HG03460 (cell line): ENCODE data around the gene GPR173.
A peak's percentile ranks its signal among the peaks of the same experiment; 100 is the strongest.

Experiments
- ATAC-seq: cut with Tn5 transposase; IDR thresholded peaks from one replicate; pipeline ENCODE4 v1.9.1; 2021; ENCODE audit not compliant: unreplicated experiment

Gene GPR173

GRCh38 chrX:53088136-53088974 is 39.8 kb downstream of the GPR173 start:
- peak; percentile 54 for ATAC-seq

GRCh38 chrX:53089224-53089842 is 40.7 kb downstream of the GPR173 start:
- no peak for ATAC-seq

GRCh38 chrX:53089925-53090324 is 41.3 kb downstream of the GPR173 start:
- ATAC-seq, result no peak

- no peak for ATAC-seq
These were observed 42.8 kb downstream of the GPR173 start for GRCh38 chrX:53091354-53091753.

- peak; percentile 55 for ATAC-seq
These were observed 44.6 kb downstream of the GPR173 start for GRCh38 chrX:53093177-53093655.

GRCh38 chrX:53093748-53094581 is 45.4 kb downstream of the GPR173 start, which contains the start of gene KANTR:
TSS of gene KANTR (plus strand) at chrX:53094142. CDS start at chrX:53124273, 30,131 bp downstream.
- peak; percentile 64 for ATAC-seq

GRCh38 chrX:53094582-53094905 is 46.0 kb downstream of the GPR173 start:
- ATAC-seq, result no peak

- ATAC-seq, result no peak
These were observed 47.2 kb downstream of the GPR173 start for GRCh38 chrX:53095796-53096195.

- no peak for ATAC-seq
These were observed 66.4 kb downstream of the GPR173 start for GRCh38 chrX:53114864-53115549.

GRCh38 chrX:53115550-53115874 is 66.9 kb downstream of the GPR173 start:
- no peak for ATAC-seq

GRCh38 chrX:53116101-53116500 is 67.5 kb downstream of the GPR173 start:
- no peak for ATAC-seq

- ATAC-seq, result no peak
These were observed 73.4 kb downstream of the GPR173 start for GRCh38 chrX:53122013-53122412.

- no peak for ATAC-seq
These were observed 76.9 kb downstream of the GPR173 start for GRCh38 chrX:53125506-53125905.

GRCh38 chrX:53126377-53126776 is 77.8 kb downstream of the GPR173 start:
- no peak for ATAC-seq

- ATAC-seq, result no peak
These were observed 79.6 kb downstream of the GPR173 start for GRCh38 chrX:53128097-53128749.
